Brain microvascular endothelial cell (primary cell): Measurements from ENCODE around the gene FIBCD1.

Experiments used
- DNase-seq: peaks from one replicate; pipeline ENCODE4 v3.0.0-alpha.2; 2020
- H3K27ac ChIP-seq: fragments of 250-450 bp; sonication (Bioruptor Pico); 2 replicates; pipeline ENCODE4 v1.5.1; 2020; ENCODE audit warnings: mild to moderate bottlenecking, moderate library complexity
- H3K27me3 ChIP-seq: fragments of 250-450 bp; sonication (Bioruptor Pico); replicated peaks from 2 replicates; pipeline ENCODE4 v1.5.1; 2020; ENCODE audit warnings: mild to moderate bottlenecking
- H3K36me3 ChIP-seq: fragments of 250-450 bp; sonication (Bioruptor Pico); replicated peaks from 2 replicates; pipeline ENCODE4 v1.5.1; 2020; ENCODE audit warnings: mild to moderate bottlenecking
- H3K4me3 ChIP-seq: 2 replicates; pipeline ENCODE4 v1.5.1; 2011; ENCODE audit warnings: low read depth, mild to moderate bottlenecking, control low read depth, low read length, moderate library complexity
- in situ Hi-C: cut with HindIII; loops from 2 replicates; pipeline ENCODE4 v1.10.0; 2017; ENCODE audit warnings: low sequenced_read_pairs, low pct_ligation_motif_present
- TF ChIP-seq, protein P1 (sequence below): IDR thresholded peaks from 2 replicates; pipeline ENCODE4 v1.5.1; 2011; ENCODE audit warnings: low read depth, mild to moderate bottlenecking, moderate library complexity, low read length, control low read depth, inconsistent platforms; ENCODE audit errors: missing control alignments

Gene FIBCD1

DNA sequence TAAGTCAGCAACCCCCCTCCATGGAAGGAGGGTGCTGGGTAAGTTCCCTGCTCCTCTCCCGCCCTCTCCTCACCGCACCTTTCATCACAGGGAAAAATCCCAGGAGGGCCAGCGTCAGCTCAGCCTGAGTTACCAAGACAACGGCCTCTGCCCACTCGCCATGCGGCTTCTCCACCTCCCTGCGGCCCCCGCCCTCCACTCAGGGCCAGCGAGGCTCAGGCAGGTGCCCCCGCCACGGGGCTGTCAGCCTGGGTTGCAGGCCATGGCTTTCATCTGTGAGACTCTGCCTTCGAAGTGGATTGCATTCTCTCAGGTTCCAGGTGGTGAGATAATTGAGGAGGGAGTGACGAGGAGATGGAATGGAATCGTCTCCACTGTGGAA, 42.7 kb upstream of the FIBCD1 start:
- Histone ChIP-seq H3K27ac (no peak overlapping the region), H3K4me3 (no peak overlapping the region), H3K27me3 (peaks cover 80% of the 10 kb centered on the region), H3K36me3 (no peaks in the 10 kb centered on the region)
- in situ Hi-C loops, result no loop called here
- TF ChIP-seq, protein P1, sequence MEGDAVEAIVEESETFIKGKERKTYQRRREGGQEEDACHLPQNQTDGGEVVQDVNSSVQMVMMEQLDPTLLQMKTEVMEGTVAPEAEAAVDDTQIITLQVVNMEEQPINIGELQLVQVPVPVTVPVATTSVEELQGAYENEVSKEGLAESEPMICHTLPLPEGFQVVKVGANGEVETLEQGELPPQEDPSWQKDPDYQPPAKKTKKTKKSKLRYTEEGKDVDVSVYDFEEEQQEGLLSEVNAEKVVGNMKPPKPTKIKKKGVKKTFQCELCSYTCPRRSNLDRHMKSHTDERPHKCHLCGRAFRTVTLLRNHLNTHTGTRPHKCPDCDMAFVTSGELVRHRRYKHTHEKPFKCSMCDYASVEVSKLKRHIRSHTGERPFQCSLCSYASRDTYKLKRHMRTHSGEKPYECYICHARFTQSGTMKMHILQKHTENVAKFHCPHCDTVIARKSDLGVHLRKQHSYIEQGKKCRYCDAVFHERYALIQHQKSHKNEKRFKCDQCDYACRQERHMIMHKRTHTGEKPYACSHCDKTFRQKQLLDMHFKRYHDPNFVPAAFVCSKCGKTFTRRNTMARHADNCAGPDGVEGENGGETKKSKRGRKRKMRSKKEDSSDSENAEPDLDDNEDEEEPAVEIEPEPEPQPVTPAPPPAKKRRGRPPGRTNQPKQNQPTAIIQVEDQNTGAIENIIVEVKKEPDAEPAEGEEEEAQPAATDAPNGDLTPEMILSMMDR, result no peak
- no peak for DNase-seq

- DNase-seq, result no peak
- in situ Hi-C loops, result no loop called here
- TF ChIP-seq, protein P1, result no peak
- H3K36me3 ChIP-seq, result no peaks in the 10 kb centered on the region
- H3K27me3 ChIP-seq, result peaks cover 76% of the 10 kb centered on the region
- no peak overlapping the region for H3K27ac ChIP-seq
- no peak overlapping the region for H3K4me3 ChIP-seq
Observed at GRCh38 chr9:130981002-130981755, 42.1 kb upstream of the FIBCD1 start.

DNA sequence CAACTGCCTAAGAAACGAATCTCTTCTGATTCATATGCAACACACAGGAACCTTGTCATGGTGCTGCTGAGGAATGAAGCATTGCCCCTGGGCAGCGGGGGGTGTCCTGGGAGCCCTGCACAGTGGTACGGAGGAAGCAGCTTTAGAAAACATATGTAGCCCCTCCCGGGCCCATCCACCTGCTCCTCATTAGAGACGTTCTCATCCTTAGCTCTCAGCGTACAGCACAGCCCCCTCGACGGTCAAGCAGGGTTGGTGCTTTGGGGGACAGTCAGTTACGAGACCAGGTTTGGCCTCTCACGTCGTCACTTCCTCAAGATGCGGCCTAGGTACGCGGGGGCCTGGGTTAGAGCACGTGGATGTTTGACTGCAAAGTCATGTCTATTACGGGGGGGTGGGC, 41.5 kb upstream of the FIBCD1 start:
- Histone ChIP-seq H3K4me3 (no peak overlapping the region), H3K36me3 (no peaks in the 10 kb centered on the region), H3K27ac (peak overlapping the region; percentile 1), H3K27me3 (peaks cover 72% of the 10 kb centered on the region)
- in situ Hi-C loops, result no loop called here
- TF ChIP-seq, protein P1, result no peak
- no peak for DNase-seq

DNA sequence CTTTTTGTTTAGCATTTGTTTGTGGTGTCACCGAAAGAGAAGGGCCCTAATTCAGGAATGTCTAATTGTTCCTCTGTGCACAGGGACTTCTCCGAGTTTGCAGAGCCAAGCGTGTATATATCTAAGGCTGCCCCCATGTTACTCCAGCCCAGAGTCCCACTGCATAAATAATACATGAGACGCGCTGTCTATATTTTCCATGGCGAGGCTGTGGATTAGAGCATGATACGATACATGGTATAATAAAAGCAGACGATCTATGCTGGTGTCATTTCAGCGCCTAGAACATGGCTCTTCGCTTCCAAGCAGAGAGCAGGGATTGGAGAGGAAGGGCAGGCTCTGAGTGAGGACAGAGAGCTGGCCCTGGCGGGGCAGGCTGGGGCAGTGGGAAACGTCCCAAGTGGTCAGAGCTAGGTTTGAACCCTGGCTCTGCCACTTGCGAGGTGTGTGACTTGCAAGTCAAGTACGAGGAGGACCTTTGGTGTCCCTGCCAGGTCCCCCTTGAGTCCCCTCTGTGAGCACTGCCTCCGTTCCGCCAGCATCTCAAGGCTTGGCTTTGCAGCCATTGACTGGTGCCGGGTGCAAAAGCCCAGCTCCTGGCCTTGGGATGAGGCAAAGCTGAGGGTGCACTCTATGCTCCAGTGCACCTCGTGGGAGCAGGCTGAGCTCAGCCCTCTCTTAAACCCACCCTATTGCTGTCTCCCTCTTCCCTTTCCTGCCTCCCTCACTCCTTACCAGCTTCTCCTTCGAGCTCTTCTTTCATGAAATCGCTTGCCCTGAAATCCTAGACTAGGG, 40.7 kb upstream of the FIBCD1 start:
- no peak overlapping the region for H3K27ac ChIP-seq
- in situ Hi-C loops, result no loop called here
- peaks cover 68% of the 10 kb centered on the region for H3K27me3 ChIP-seq
- H3K4me3 ChIP-seq, result no peak overlapping the region
- TF ChIP-seq, protein P1, result no peak
- no peaks in the 10 kb centered on the region for H3K36me3 ChIP-seq
- no peak for DNase-seq

DNA sequence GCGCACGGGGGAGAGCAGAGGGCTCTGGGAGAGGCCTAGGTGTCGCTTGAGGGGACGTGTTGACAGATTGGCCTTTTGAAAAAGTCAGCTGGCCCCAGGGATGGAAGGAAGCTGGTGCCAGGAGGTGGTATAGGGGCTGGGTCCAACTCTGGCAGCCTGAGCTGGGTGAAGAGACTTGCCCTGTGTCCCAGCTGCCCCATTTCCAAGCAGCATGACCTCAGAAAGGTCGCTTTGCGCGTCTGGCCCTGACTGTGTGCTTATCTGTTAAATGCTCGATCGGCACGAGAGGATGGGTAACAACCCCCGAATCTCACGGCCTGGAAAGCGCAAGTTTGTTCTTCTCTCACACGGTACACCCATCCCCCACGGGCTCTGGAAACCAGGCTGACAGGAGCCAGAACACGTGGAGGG, 38.8 kb upstream of the FIBCD1 start:
- in situ Hi-C loops, result no loop called here
- Histone ChIP-seq H3K27ac (no peak overlapping the region), H3K27me3 (peaks cover 71% of the 10 kb centered on the region), H3K4me3 (no peak overlapping the region), H3K36me3 (no peaks in the 10 kb centered on the region)
- TF ChIP-seq, protein P1, result no peak
- DNase-seq, result no peak
